SH-SY5Y (cell line): Measurements from ENCODE around the gene RBM12.

Experiments
- GATA2 ChIP-seq: IDR thresholded peaks from 2 replicates; pipeline ENCODE4 v1.6.1; 2011; ENCODE audit warnings: mild to moderate bottlenecking, low read depth, low read length
- GATA3 ChIP-seq: IDR thresholded peaks from 2 replicates; pipeline ENCODE4 v1.6.1; 2011; ENCODE audit warnings: low read depth, mild to moderate bottlenecking, low read length, moderate library complexity

DNA sequence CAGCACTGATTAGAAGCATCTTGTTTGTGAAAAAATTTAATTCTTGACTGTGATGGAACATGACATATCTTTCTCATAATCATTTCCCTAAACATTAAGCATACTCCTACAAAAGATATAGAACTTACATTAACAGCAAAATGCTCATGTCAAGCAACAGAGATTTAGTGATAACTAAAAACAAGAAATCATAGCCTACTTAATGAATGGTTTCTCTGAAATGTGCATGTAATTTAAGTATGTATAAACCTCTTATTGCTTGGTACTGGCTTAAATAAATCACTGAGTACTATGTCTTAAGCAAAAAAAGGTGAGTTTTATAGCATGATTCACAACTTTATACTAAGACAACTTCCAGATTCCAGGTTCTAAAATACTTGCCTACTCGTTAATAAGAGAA lies 43.8 kb upstream of the RBM12 start:
- no peak for TF ChIP-seq GATA3
- no peak for TF ChIP-seq GATA2
